ENCODE data around the gene HDAC11. TPM values are rescaled to one million over a fixed set of nuclear protein-coding genes. Genes with fewer than 3 reads are reported as not detected.

Gene HDAC11
- total RNA-seq, 1 experiment from 2014 or later: 7.0 TPM

DNA sequence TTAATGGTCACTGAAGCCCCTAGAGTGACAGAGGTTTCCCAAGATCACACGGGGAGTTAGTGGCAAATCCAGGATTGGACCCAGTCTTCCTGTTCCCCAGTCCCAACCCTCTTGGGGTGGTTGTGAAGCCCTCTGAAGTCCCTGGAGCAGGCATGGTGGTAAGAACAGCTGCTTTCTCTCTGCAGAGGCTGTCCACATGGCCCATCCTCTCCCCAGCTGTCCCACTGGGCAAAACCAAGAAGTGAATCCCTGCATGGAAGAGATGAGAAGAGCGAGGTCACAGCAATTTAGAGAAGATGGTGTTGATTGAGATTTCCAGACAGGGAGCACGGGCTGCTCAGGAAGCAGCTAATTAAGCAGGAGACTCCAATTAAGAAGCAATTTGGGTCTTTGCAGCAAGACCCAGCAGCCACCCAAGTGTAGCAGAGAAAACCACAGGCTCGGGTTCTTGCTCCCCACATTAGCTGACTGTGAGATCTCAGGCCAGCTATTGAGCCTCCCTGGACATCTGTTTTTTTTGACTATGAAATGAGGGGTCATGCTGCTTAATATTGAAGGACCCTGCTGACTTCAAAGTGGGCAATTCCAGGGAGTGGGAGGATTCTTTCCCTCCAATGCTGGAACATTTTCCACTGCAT, 14.8 kb upstream of the HDAC11 start:
- TF ChIP-seq, protein P1, sequence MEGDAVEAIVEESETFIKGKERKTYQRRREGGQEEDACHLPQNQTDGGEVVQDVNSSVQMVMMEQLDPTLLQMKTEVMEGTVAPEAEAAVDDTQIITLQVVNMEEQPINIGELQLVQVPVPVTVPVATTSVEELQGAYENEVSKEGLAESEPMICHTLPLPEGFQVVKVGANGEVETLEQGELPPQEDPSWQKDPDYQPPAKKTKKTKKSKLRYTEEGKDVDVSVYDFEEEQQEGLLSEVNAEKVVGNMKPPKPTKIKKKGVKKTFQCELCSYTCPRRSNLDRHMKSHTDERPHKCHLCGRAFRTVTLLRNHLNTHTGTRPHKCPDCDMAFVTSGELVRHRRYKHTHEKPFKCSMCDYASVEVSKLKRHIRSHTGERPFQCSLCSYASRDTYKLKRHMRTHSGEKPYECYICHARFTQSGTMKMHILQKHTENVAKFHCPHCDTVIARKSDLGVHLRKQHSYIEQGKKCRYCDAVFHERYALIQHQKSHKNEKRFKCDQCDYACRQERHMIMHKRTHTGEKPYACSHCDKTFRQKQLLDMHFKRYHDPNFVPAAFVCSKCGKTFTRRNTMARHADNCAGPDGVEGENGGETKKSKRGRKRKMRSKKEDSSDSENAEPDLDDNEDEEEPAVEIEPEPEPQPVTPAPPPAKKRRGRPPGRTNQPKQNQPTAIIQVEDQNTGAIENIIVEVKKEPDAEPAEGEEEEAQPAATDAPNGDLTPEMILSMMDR (conservative IDR thresholded peaks at IDR 0.05): no peak
- WGBS (ENCODE audit: extremely low coverage, insufficient read length, low lambda C conversion rate): no CpG with 5 or more reads among the region's 4 CpGs
- no peak overlapping the region for H4K91ac ChIP-seq (ENCODE audit: insufficient read length, low read depth, low read length)
- no peak overlapping the region for H3K27ac ChIP-seq (ENCODE audit: insufficient read length, low read depth, low read length)
- H3K9me3 Mint-ChIP-seq: no peaks in the 10 kb centered on the region; a peak in 1 of 5 replicates
- no peak overlapping the region for H2BK120ac ChIP-seq (ENCODE audit: low read depth, low read length, poor library complexity, severe bottlenecking)
- no peak overlapping the region for H2BK5ac ChIP-seq (ENCODE audit: insufficient read length, low read length)
- no peak overlapping the region for H2BK20ac ChIP-seq (ENCODE audit: low read depth, low read length, poor library complexity, severe bottlenecking)
- no peak overlapping the region for H3K4ac ChIP-seq (ENCODE audit: low read depth, low read length)
- H3K4me2 ChIP-seq (ENCODE audit: insufficient read depth, insufficient read length, low read length): no peak overlapping the region
- H2AFZ ChIP-seq (ENCODE audit: low read length): no peak overlapping the region
- no peak overlapping the region for H3K14ac ChIP-seq (ENCODE audit: insufficient read depth, low read length)
- H3K23me2 ChIP-seq (ENCODE audit: insufficient read length, low read depth, low read length, poor library complexity, severe bottlenecking): no peaks in the 10 kb centered on the region
- no peak overlapping the region for H3K56ac ChIP-seq (ENCODE audit: insufficient read length, low read depth, low read length)
- no peak overlapping the region for H3T11ph ChIP-seq (ENCODE audit: low read length)
- no peaks in the 10 kb centered on the region for H3K79me1 ChIP-seq (ENCODE audit: insufficient read depth, low read depth, low read length, poor library complexity, severe bottlenecking)
- no peaks in the 10 kb centered on the region for H4K20me1 ChIP-seq (ENCODE audit: control insufficient read depth, insufficient read depth, insufficient read length)
- H2BK15ac ChIP-seq (ENCODE audit: low read depth, low read length): no peak overlapping the region
- DNase-seq: no peak
- no peak overlapping the region for H3K9ac ChIP-seq (ENCODE audit: extremely low read depth, insufficient read length, low read length)
- no peak overlapping the region for H3K23ac ChIP-seq (ENCODE audit: insufficient read length, low read depth, low read length)
- no peaks in the 10 kb centered on the region for H3K36me3 Mint-ChIP-seq (ENCODE audit: insufficient read depth in 1 of 3, low read depth in 3 of 3)
- H2BK12ac ChIP-seq (ENCODE audit: insufficient read length, low read depth, low read length): no peak overlapping the region
- H3K4me1 Mint-ChIP-seq: peaks cover 4 to 9% of the 10 kb centered on the region in 2 experiments
- H3K27me3 Mint-ChIP-seq (ENCODE audit: low read depth): peaks cover 41% of the 10 kb centered on the region
- H3K4me1 ChIP-seq (ENCODE audit: insufficient read depth, low read length): no peaks in the 10 kb centered on the region
- no peaks in the 10 kb centered on the region for H3K9me3 ChIP-seq (ENCODE audit: control insufficient read depth, low read depth, low read length)
- H3K79me2 ChIP-seq (ENCODE audit: insufficient read depth, low read length): no peaks in the 10 kb centered on the region
- no peak overlapping the region for H3K4me3 Mint-ChIP-seq
- H4K8ac ChIP-seq (replicated peaks; ENCODE audit: insufficient read length, low read depth, low read length): no peak overlapping the region
- H4K5ac ChIP-seq (ENCODE audit: insufficient read length, low read depth, low read length): no peak overlapping the region
- H3K27ac Mint-ChIP-seq: no peak overlapping the region
- no peaks in the 10 kb centered on the region; the same call in 1 of the 2 replicates for H3K27me3 ChIP-seq (ENCODE audit: insufficient read depth, low read length)
- no peak overlapping the region for H3K18ac ChIP-seq (ENCODE audit: insufficient read length, low read depth, low read length)
- H2AK5ac ChIP-seq (ENCODE audit: insufficient read length, low read length): no peak overlapping the region

Data from H9 (cell line).